GM12878 (cell line): ENCODE results near the gene AIMP2. TPM values are rescaled to one million over a fixed set of nuclear protein-coding genes. Genes with fewer than 3 reads are reported as not detected.

Experiments used
- ATAC-seq: fragments of 200-7000 bp; cut with Tn5 transposase; 3 replicates; pipeline ENCODE4 v1.9.1; 2020; ENCODE audit warnings: mild to moderate bottlenecking, moderate library complexity
- BruUV-seq: library from RNA; stranded (reverse); fragments of 400-500 nt; replicated peaks from 2 replicates; lab custom pipeline; 2021; lab: Mats Ljungman, UMichigan
- CTCF ChIA-PET: fragments of 300-600 bp; sonication (Branson Sonifier 250); formaldehyde crosslinking; extraction: SDS; loops from one replicate; lab custom pipeline; 2021; ENCODE audit warnings: inconsistent platforms; lab: Yijun Ruan, JAX
- POLR2A ChIA-PET: fragments of 350-600 bp; formaldehyde crosslinking; extraction: SDS; loops from one replicate; lab custom pipeline; 2021; ENCODE audit warnings: inconsistent platforms; lab: Charles Lee
- RAD21 ChIA-PET: fragments of 300-600 bp; sonication (Branson Sonifier 250); formaldehyde crosslinking; loops from one replicate; lab custom pipeline; 2023; ENCODE audit warnings: antibody characterized with exemption; ENCODE audit not compliant: unreplicated experiment; lab: Charles Lee
- SMC1A ChIA-PET: fragments of 300-600 bp; sonication (Branson Sonifier 250); formaldehyde crosslinking; loops from one replicate; lab custom pipeline; 2023; ENCODE audit not compliant: unreplicated experiment, uncharacterized antibody; lab: Charles Lee
- DNase-seq: peaks from one replicate; pipeline ENCODE4 v3.0.0-alpha.2; 2011; ENCODE audit warnings: low read depth, low spot score
- FAIRE-seq: peaks from 3 replicates; lab custom pipeline; 2011; peaks lifted over from hg19 to GRCh38; lab: Jason Lieb, UNC
- H2AFZ ChIP-seq: 2 replicates; pipeline ENCODE4 v1.6.0; 2011; ENCODE audit warnings: low read depth, low read length, control low read depth; ENCODE audit not compliant: control insufficient read depth
- H3K27ac ChIP-seq: 2 replicates; pipeline ENCODE4 v1.5.1; 2011; ENCODE audit warnings: control low read depth; ENCODE audit not compliant: control insufficient read depth, insufficient read depth
- H3K27me3 ChIP-seq, 2 experiments: replicated peaks in 1 of 2; 2 replicates each; pipeline versions ENCODE4 v1.6.0 to v1.6.1; 2011; ENCODE audit warnings: low read length in 1 of 2; ENCODE audit not compliant: control insufficient read depth in 2 of 2, insufficient read depth in 2 of 2
- H3K36me3 ChIP-seq, 2 experiments: 2 replicates each; pipeline ENCODE4 v1.5.1; 2011; ENCODE audit warnings: low read length in 1 of 2; ENCODE audit not compliant: control insufficient read depth in 2 of 2, insufficient read depth in 2 of 2
- H3K4me1 ChIP-seq: 2 replicates; pipeline ENCODE4 v1.6.1; 2011; ENCODE audit warnings: mild to moderate bottlenecking, low read length, moderate library complexity, mixed read lengths; ENCODE audit not compliant: control insufficient read depth, insufficient read depth
- H3K4me2 ChIP-seq: 2 replicates; pipeline ENCODE4 v1.6.0; 2011; ENCODE audit warnings: control low read depth; ENCODE audit not compliant: control insufficient read depth, insufficient read depth
- H3K4me3 ChIP-seq: fragments of 200-600 bp; sonication (generic); 2 replicates; pipeline ENCODE4 v1.5.1; 2016
- H3K79me2 ChIP-seq: 2 replicates; pipeline ENCODE4 v1.6.0; 2011; ENCODE audit warnings: low read length; ENCODE audit not compliant: control insufficient read depth, insufficient read depth
- H3K9ac ChIP-seq: 2 replicates; pipeline ENCODE4 v1.8.0; 2011; ENCODE audit warnings: low read length, control low read depth, mixed read lengths; ENCODE audit not compliant: control insufficient read depth, insufficient read depth
- H3K9me3 ChIP-seq: replicated peaks from 3 replicates; pipeline ENCODE4 v1.5.1; 2011; ENCODE audit warnings: mild to moderate bottlenecking, low read length; ENCODE audit not compliant: control insufficient read depth, insufficient read depth
- H4K20me1 ChIP-seq: 2 replicates; pipeline ENCODE4 v1.6.0; 2011; ENCODE audit not compliant: control insufficient read depth, insufficient read depth
- CBX5 ChIP-seq: sonication (generic); IDR thresholded peaks from 2 replicates; pipeline ENCODE4 v1.6.1; 2016; ENCODE audit warnings: low read depth, moderate library complexity, mild to moderate bottlenecking, inconsistent platforms
- IRF3 ChIP-seq: fragments of 450-650 bp; IDR thresholded peaks from 2 replicates; pipeline ENCODE4 v1.6.1; 2014; ENCODE audit warnings: mild to moderate bottlenecking
- NBN ChIP-seq: fragments of 450-650 bp; IDR thresholded peaks from 2 replicates; pipeline ENCODE4 v1.6.1; 2016
- NR2C1 ChIP-seq: fragments of 450-650 bp; IDR thresholded peaks from 2 replicates; pipeline ENCODE4 v1.6.1; 2017; ENCODE audit warnings: antibody characterized with exemption, mild to moderate bottlenecking, moderate library complexity
- RAD21 ChIP-seq: IDR thresholded peaks from 2 replicates; pipeline ENCODE4 v1.6.1; 2011; ENCODE audit warnings: mild to moderate bottlenecking, low read depth, low read length, moderate library complexity; ENCODE audit not compliant: insufficient read depth
- ZBTB4 ChIP-seq: fragments of 450-650 bp; formaldehyde crosslinking; IDR thresholded peaks from 2 replicates; pipeline ENCODE4 v1.4.0; 2022; ENCODE audit warnings: mild to moderate bottlenecking, moderate library complexity
- ZNF24 ChIP-seq: fragments of 450-650 bp; IDR thresholded peaks from 2 replicates; pipeline ENCODE4 v1.6.1; 2017; ENCODE audit warnings: antibody characterized with exemption, mild to moderate bottlenecking
- WGBS: methylation state at CpG from one replicate; pipeline ENCODE4 v1.1.6; 2016; ENCODE audit warnings: low lambda C conversion rate; ENCODE audit not compliant: insufficient replicate concordance, insufficient coverage; ENCODE audit errors: missing lambda C conversion rate; 5-methylcytosine and 5-hydroxymethylcytosine counted together
- in situ Hi-C: fragments of 300-500 bp; cut with MboI; formaldehyde crosslinking; loops from 9 replicates; pipeline ENCODE4 v1.14.3; 2018; ENCODE audit warnings: mixed read lengths
- intact Hi-C: fragments of 100-400 bp; cut with micrococcal nuclease; formaldehyde crosslinking; loops from one replicate; pipeline ENCODE4 v1.14.2; 2022; ENCODE audit not compliant: unreplicated experiment
- polyA plus RNA-seq, 11 experiments: library from polyadenylated mRNA; depleted of rRNA in 4 of 11; unstranded in 6 of 11; stranded (reverse) in 5 of 11; fragments of >200 nt; fragmentation: Nextera tagmentation in 4 of 11; fragmentation: Illumina TruSeq in 1 of 11; extraction: Ambion mirVana in 4 of 11; extraction: Trizol in 1 of 11; gene quantifications; 1 replicate in 1 of 11; 2 replicates in 10 of 11; pipeline versions ENCODE4 v1.2.1 to v1.2.3, GENCODE V29; 2011 to 2016; ENCODE audit warnings: inconsistent platforms in 2 of 11, missing spikeins in 2 of 11, low read depth in 1 of 11
- total RNA-seq, 4 experiments: library from RNA; depleted of rRNA in 3 of 4; stranded (reverse); fragments of >200 nt in 3 of 4; fragmentation: Illumina TruSeq in 1 of 4; extraction: Trizol in 1 of 4; gene quantifications; 2 replicates each; pipeline versions ENCODE4 v1.2.1 to v1.2.3, GENCODE V29; 2013 to 2021

AIMP2 gene
- total and polyA plus RNA-seq, 10 of the 15 experiments (the other 5 are each of a cell fraction or from before 2014, with no cell fraction given): 46.7 to 130 (median 70.5) TPM

GRCh38 chr7:6032167-6032566 is 23.1 kb downstream of the AIMP2 start:
- TF ChIP-seq IRF3: no peak
- no peak for TF ChIP-seq ZBTB4 (CRISPR knock-in tag)
- TF ChIP-seq NR2C1: no peak
- TF ChIP-seq CBX5: no peak
- no peak for TF ChIP-seq NBN
- TF ChIP-seq ZNF24: no peak
- no peak for TF ChIP-seq RAD21
- ChIA-PET CTCF (no interaction called here), POLR2A (interaction anchor here (0.6 kb wide), 1 partner anchor 349 kb away, joined by 8 read pairs; no protein-coding TSS in a partner anchor), RAD21 (no interaction called here), SMC1A (no interaction called here)
- Histone ChIP-seq H3K4me3 (no peak overlapping the region), H3K27ac (no peak overlapping the region), H3K79me2 (no peaks in the 10 kb centered on the region), H3K9me3 (no peaks in the 10 kb centered on the region), H3K36me3 (peaks cover 5 to 11% of the 10 kb centered on the region in 2 experiments), H4K20me1 (no peaks in the 10 kb centered on the region), H3K9ac (no peak overlapping the region), H3K4me1 (no peaks in the 10 kb centered on the region), H3K27me3 (no peaks in the 10 kb centered on the region), H3K4me2 (no peak overlapping the region), H2AFZ (no peak overlapping the region)
- no TSS peak for BruUV-seq
- FAIRE-seq (no peak), DNase-seq (no peak), ATAC-seq (no peak)
- intact Hi-C loops: no loop called here
- 88% methylated on average over 5 of the region's 5 CpGs for WGBS
- in situ Hi-C loops: no loop called here
